H1 (cell line): ENCODE results near the gene SNX33. TPM values are rescaled to one million over a fixed set of nuclear protein-coding genes. Genes with fewer than 3 reads are reported as not detected.

Source experiments
- CTCF ChIA-PET: fragments of 300-600 bp; sonication (Branson Sonifier 250); formaldehyde crosslinking; loops from one replicate; lab custom pipeline; 2021; ENCODE audit not compliant: partially characterized antibody; lab: Charles Lee
- POLR2A ChIA-PET: fragments of 300-600 bp; sonication (Branson Sonifier 250); formaldehyde crosslinking; loops from one replicate; lab custom pipeline; 2021; ENCODE audit warnings: inconsistent platforms; ENCODE audit not compliant: partially characterized antibody; lab: Charles Lee
- DNase-seq, 2 experiments: peaks; one replicate each; pipeline versions ENCODE4 v3.0.0 to v3.0.0-alpha.2; 2010 to 2022; ENCODE audit warnings: low spot score in 2 of 2, low read depth in 1 of 2, mixed read lengths in 1 of 2
- FAIRE-seq: peaks from 2 replicates; lab custom pipeline; 2011; peaks lifted over from hg19 to GRCh38; lab: Jason Lieb, UNC
- H2AFZ ChIP-seq: 2 replicates; pipeline ENCODE4 v1.8.1; 2012; ENCODE audit warnings: low read length, inconsistent platforms
- H2AK5ac ChIP-seq: 2 replicates; pipeline ENCODE4 v1.6.1; 2013; ENCODE audit warnings: low read depth, low read length
- H2BK120ac ChIP-seq: replicated peaks from 2 replicates; pipeline ENCODE3; 2013; ENCODE audit warnings: low read depth, low read length, inconsistent platforms
- H2BK12ac ChIP-seq: 2 replicates; pipeline ENCODE4 v1.6.1; 2013; ENCODE audit warnings: low read depth, low read length
- H2BK15ac ChIP-seq: 2 replicates; pipeline ENCODE4 v1.6.1; 2013; ENCODE audit warnings: low read length
- H2BK20ac ChIP-seq: 2 replicates; pipeline ENCODE4 v1.6.1; 2013; ENCODE audit warnings: low read length
- H2BK5ac ChIP-seq: 2 replicates; pipeline ENCODE4 v1.6.1; 2013; ENCODE audit warnings: low read depth, low read length
- H3K14ac ChIP-seq: 2 replicates; pipeline ENCODE4 v1.6.1; 2013; ENCODE audit warnings: inconsistent platforms; ENCODE audit not compliant: insufficient read length
- H3K18ac ChIP-seq: 2 replicates; pipeline ENCODE4 v1.6.1; 2013; ENCODE audit warnings: low read length; ENCODE audit errors: extremely low read depth
- H3K23ac ChIP-seq: 2 replicates; pipeline ENCODE4 v1.6.1; 2013; ENCODE audit warnings: inconsistent platforms; ENCODE audit not compliant: insufficient read length
- H3K23me2 ChIP-seq: 2 replicates; pipeline ENCODE4 v1.6.1; 2013; ENCODE audit warnings: low read depth, low read length
- H3K27ac ChIP-seq: 2 replicates; pipeline ENCODE4 v1.6.1; 2011; ENCODE audit warnings: low read depth, low read length, inconsistent platforms
- H3K27me3 ChIP-seq, 4 experiments: replicated peaks in 1 of 4; 1 replicate in 1 of 4; 2 replicates in 3 of 4; pipeline versions ENCODE4 v1.6.1 to v1.8.1; 2011 to 2013; ENCODE audit warnings: low read length in 3 of 4, mild to moderate bottlenecking in 3 of 4, inconsistent platforms in 2 of 4, mixed read lengths in 2 of 4, moderate library complexity in 1 of 4; ENCODE audit not compliant: control insufficient read depth in 3 of 4, insufficient read depth in 3 of 4; ENCODE audit errors: extremely low read depth in 1 of 4
- H3K36me3 ChIP-seq, 4 experiments: 2 replicates each; pipeline versions ENCODE4 v1.6.1 to v1.8.1; 2011 to 2013; ENCODE audit warnings: mild to moderate bottlenecking in 4 of 4, low read length in 3 of 4, moderate library complexity in 2 of 4, control low read depth in 1 of 4, inconsistent platforms in 1 of 4; ENCODE audit not compliant: insufficient read depth in 4 of 4, control insufficient read depth in 2 of 4
- H3K4ac ChIP-seq: replicated peaks from 2 replicates; pipeline ENCODE3; 2013; ENCODE audit warnings: low read length, low read depth, mixed read lengths, inconsistent platforms; ENCODE audit not compliant: insufficient read length
- H3K4me1 ChIP-seq, 4 experiments: replicated peaks in 1 of 4; 1 replicate in 1 of 4; 2 replicates in 3 of 4; pipeline versions ENCODE4 v1.6.1 to v1.8.1; 2011 to 2013; ENCODE audit warnings: low read length in 3 of 4, inconsistent platforms in 2 of 4, mixed read lengths in 1 of 4; ENCODE audit not compliant: insufficient read depth in 4 of 4, control insufficient read depth in 3 of 4
- H3K4me2 ChIP-seq, 2 experiments: 2 replicates each; pipeline versions ENCODE4 v1.6.1 to v1.8.1; 2011 to 2013; ENCODE audit warnings: low read depth in 2 of 2, low read length in 2 of 2, control low read depth in 1 of 2, inconsistent platforms in 1 of 2, mild to moderate bottlenecking in 1 of 2; ENCODE audit not compliant: insufficient read depth in 1 of 2
- H3K4me3 ChIP-seq, 4 experiments: fragments of 200-600, 300-600 bp in 1 of 4; sonication (generic), shearing (Covaris generic), sonication (Bioruptor Twin) in 1 of 4; 2 replicates each; pipeline versions ENCODE4 v1.5.1 to v1.8.1; 2011 to 2016; ENCODE audit warnings: low read length in 4 of 4, low read depth in 3 of 4, control low read depth in 2 of 4, inconsistent platforms in 2 of 4, mild to moderate bottlenecking in 2 of 4, mixed read lengths in 1 of 4, moderate library complexity in 1 of 4; ENCODE audit not compliant: insufficient read depth in 2 of 4; ENCODE audit errors: extremely low read depth in 1 of 4
- H3K56ac ChIP-seq: replicated peaks from 2 replicates; pipeline ENCODE3; 2013; ENCODE audit warnings: low read depth, mild to moderate bottlenecking, mixed read lengths, low read length, inconsistent platforms; ENCODE audit not compliant: insufficient read length
- H3K79me1 ChIP-seq: 2 replicates; pipeline ENCODE4 v1.6.1; 2013; ENCODE audit warnings: low read depth, low read length, control low read depth
- H3K79me2 ChIP-seq, 2 experiments: 2 replicates each; pipeline versions ENCODE4 v1.6.1 to v1.8.1; 2012 to 2013; ENCODE audit warnings: low read length in 2 of 2, mild to moderate bottlenecking in 2 of 2, inconsistent platforms in 1 of 2; ENCODE audit not compliant: insufficient read depth in 2 of 2, control insufficient read depth in 1 of 2
- H3K9ac ChIP-seq, 4 experiments: replicated peaks in 1 of 4; 1 replicate in 1 of 4; 2 replicates in 3 of 4; pipeline versions ENCODE4 v1.6.1 to v1.8.1; 2011 to 2013; ENCODE audit warnings: low read depth in 3 of 4, low read length in 3 of 4, control low read depth in 2 of 4, mild to moderate bottlenecking in 2 of 4, moderate library complexity in 2 of 4, inconsistent platforms in 1 of 4; ENCODE audit errors: extremely low read depth in 1 of 4
- H3K9me3 ChIP-seq, 2 experiments: 2 replicates each; pipeline versions ENCODE4 v1.6.1 to v1.8.1; 2012 to 2013; ENCODE audit warnings: mild to moderate bottlenecking in 2 of 2, moderate library complexity in 2 of 2, control low read depth in 1 of 2, inconsistent platforms in 1 of 2, low read depth in 1 of 2, low read length in 1 of 2, mixed read lengths in 1 of 2; ENCODE audit not compliant: insufficient read depth in 2 of 2
- H4K20me1 ChIP-seq, 2 experiments: replicated peaks in 1 of 2; 2 replicates each; pipeline versions ENCODE3 to v1.8.1; 2011 to 2013; ENCODE audit warnings: inconsistent platforms in 2 of 2, low read length in 2 of 2, mild to moderate bottlenecking in 1 of 2; ENCODE audit not compliant: insufficient read depth in 2 of 2, control insufficient read depth in 1 of 2
- H4K5ac ChIP-seq: 2 replicates; pipeline ENCODE4 v1.6.1; 2013; ENCODE audit warnings: low read length, low read depth, mixed read lengths, inconsistent platforms; ENCODE audit not compliant: insufficient read length
- H4K8ac ChIP-seq: 2 replicates; pipeline ENCODE4 v1.8.0; 2013; ENCODE audit warnings: mild to moderate bottlenecking, moderate library complexity, low read length, inconsistent platforms; ENCODE audit not compliant: insufficient read depth; ENCODE audit errors: extremely low read depth
- H4K91ac ChIP-seq: replicated peaks from 2 replicates; pipeline ENCODE3; 2013; ENCODE audit warnings: low read length, mixed read lengths, inconsistent platforms; ENCODE audit not compliant: insufficient read length
- ATF2 ChIP-seq: IDR thresholded peaks from 2 replicates; pipeline ENCODE4 v1.6.1; 2012; ENCODE audit warnings: low read length, inconsistent platforms
- BACH1 ChIP-seq: IDR thresholded peaks from 2 replicates; pipeline ENCODE4 v1.6.1; 2012; ENCODE audit warnings: low read length, improper control_type of control experiment
- BRCA1 ChIP-seq: IDR thresholded peaks from 2 replicates; pipeline ENCODE4 v1.6.1; 2012; ENCODE audit warnings: low read depth, low read length, improper control_type of control experiment
- CHD2 ChIP-seq: IDR thresholded peaks from 2 replicates; pipeline ENCODE4 v1.6.1; 2012; ENCODE audit warnings: low read length, improper control_type of control experiment
- EGR1 ChIP-seq: IDR thresholded peaks from 2 replicates; pipeline ENCODE4 v1.6.1; 2011; ENCODE audit warnings: low read depth, low read length, borderline replicate concordance
- GTF2F1 ChIP-seq: IDR thresholded peaks from 2 replicates; pipeline ENCODE4 v1.6.1; 2012; ENCODE audit warnings: low read depth, low read length, improper control_type of control experiment, borderline replicate concordance
- RXRA ChIP-seq: IDR thresholded peaks from 2 replicates; pipeline ENCODE4 v1.6.1; 2011; ENCODE audit warnings: low read depth, mild to moderate bottlenecking, low read length, moderate library complexity; ENCODE audit not compliant: insufficient read depth
- SIN3A ChIP-seq, 2 experiments: IDR thresholded peaks in 1 of 2; conservative IDR thresholded peaks in 1 of 2; 2 replicates each; pipeline ENCODE4 v1.6.1; 2011 to 2012; ENCODE audit warnings: low read length in 2 of 2, improper control_type of control experiment in 1 of 2, low read depth in 1 of 2, mild to moderate bottlenecking in 1 of 2
- SIX5 ChIP-seq: IDR thresholded peaks from 2 replicates; pipeline ENCODE4 v1.6.1; 2011; ENCODE audit warnings: mild to moderate bottlenecking, low read depth, low read length
- TAF1 ChIP-seq: IDR thresholded peaks from 2 replicates; pipeline ENCODE4 v1.6.1; 2011; ENCODE audit warnings: mild to moderate bottlenecking, low read depth, low read length
- TBP ChIP-seq: IDR thresholded peaks from 2 replicates; pipeline ENCODE4 v1.6.1; 2011; ENCODE audit warnings: low read depth, low read length, improper control_type of control experiment
- YY1 ChIP-seq: IDR thresholded peaks from 2 replicates; pipeline ENCODE4 v1.6.1; 2011; ENCODE audit warnings: low read depth, mild to moderate bottlenecking, low read length
- WGBS, 2 experiments: shearing (Covaris generic) in 1 of 2; methylation state at CpG; one replicate each; pipeline versions ENCODE4 v1.1.6 to v1.1.7; 2013 to 2015; ENCODE audit warnings: low lambda C conversion rate in 2 of 2, mixed read lengths in 2 of 2, inconsistent platforms in 1 of 2, low coverage in 1 of 2, missing lambda C conversion rate in 1 of 2; ENCODE audit not compliant: insufficient replicate concordance in 2 of 2, insufficient coverage in 1 of 2, insufficient read length in 1 of 2; ENCODE audit errors: extremely low coverage in 1 of 2, missing lambda C conversion rate in 1 of 2; 5-methylcytosine and 5-hydroxymethylcytosine counted together
- polyA plus RNA-seq, 7 experiments: library from polyadenylated mRNA; depleted of rRNA in 3 of 7; stranded (reverse) in 5 of 7; unstranded in 2 of 7; fragments of >200 nt in 5 of 7; fragments of 200-250 nt in 2 of 7; gene quantifications; 1 replicate in 5 of 7; 2 replicates in 1 of 7; 4 replicates in 1 of 7; pipeline versions ENCODE4 v1.2.1 to v1.2.3, GENCODE V29; 2011 to 2013; ENCODE audit warnings: missing spikeins in 2 of 7, mixed read lengths in 2 of 7
- total RNA-seq: library from RNA; stranded (reverse); fragmentation: NEBNext Ultra II Directional; extraction: Animal tissue kit (Norgen Biotek cat#: 25700); gene quantifications from 2 replicates; pipeline ENCODE4 v1.2.1, GENCODE V29; 2021

The SNX33 gene
- total and polyA plus RNA-seq, 2 of the 8 experiments (the other 6 are each of a cell fraction or from before 2014, with no cell fraction given), result 14.3 to 22.9 TPM

GRCh38 chr15:75620841-75621391, 26.8 kb upstream of the SNX33 start:
- Histone ChIP-seq H2BK120ac (no peak overlapping the region), H3K27me3 (no peaks in the 10 kb centered on the region), H3K23me2 (peaks cover 1% of the 10 kb centered on the region), H3K4ac (no peak overlapping the region), H2BK15ac (no peak overlapping the region), H3K36me3 (peaks cover 6 to 26% (median 14%) of the 10 kb centered on the region in 4 experiments), H3K23ac (no peak overlapping the region), H4K20me1 (no peaks in the 10 kb centered on the region), H2BK12ac (no peak overlapping the region), H2BK5ac (no peak overlapping the region), H3K4me3 (no peak overlapping the region), H3K9ac (no peak overlapping the region), H3K4me2 (no peak overlapping the region), H2AK5ac (no peak overlapping the region), H4K5ac (no peak overlapping the region), H3K4me1 (peaks cover 0 to under 1% (median 0%) of the 10 kb centered on the region in 4 experiments; a peak in 1 of 7 replicates), H3K79me1 (no peaks in the 10 kb centered on the region; the same call in 1 of the 2 replicates), H2BK20ac (no peak overlapping the region), H3K18ac (no peak overlapping the region), H2AFZ (no peak overlapping the region), H4K91ac (no peak overlapping the region), H3K27ac (no peak overlapping the region), H3K79me2 (no peaks in the 10 kb centered on the region), H3K56ac (no peak overlapping the region), H3K9me3 (no peaks in the 10 kb centered on the region), H4K8ac (no peak overlapping the region; the same call in 1 of the 2 replicates), H3K14ac (no peak overlapping the region)
- WGBS, 2 experiments, result 95% methylated on average over 7 of the region's 7 CpGs; no CpG with 5 or more reads in 1 of the 2 experiments
- TF ChIP-seq SIX5 (no peak), ATF2 (no peak), TBP (no peak), TAF1 (no peak), CHD2 (no peak), BACH1 (no peak), EGR1 (no peak), RXRA (no peak), BRCA1 (no peak), SIN3A (conservative IDR thresholded peaks at IDR 0.05 in 1 of 2, IDR thresholded peaks at IDR 0.05 in 1 of 2; ENCODE audit: low read depth in 1 of 2, low read length in 2 of 2) (no peak), YY1 (no peak), GTF2F1 (no peak)
- DNase-seq (no peak), FAIRE-seq (no peak)
- ChIA-PET POLR2A (interaction anchor here (0.5 to 2.0 kb wide), 3 partner anchors 9 to 285 kb away, joined by 3 to 6 read pairs (median 4); partner anchors contain the start of genes COMMD4 and IMP3), CTCF (interaction anchor here (1.0 to 2.8 kb wide), 8 partner anchors 12 to 112 kb away, joined by 3 to 13 read pairs (median 4); no protein-coding TSS in a partner anchor)
